ENCODE measurements around the gene TUBB2B.

- TF ChIP-seq PATZ1 (CRISPR knock-in tag; IDR thresholded peaks at IDR 0.05; ENCODE audit: borderline replicate concordance) (no peak), OSR1 (CRISPR knock-in tag; IDR thresholded peaks at IDR 0.05) (no peak), ZNF8 (CRISPR knock-in tag; IDR thresholded peaks at IDR 0.05) (no peak), ZFP3 (CRISPR knock-in tag; IDR thresholded peaks at IDR 0.05) (no peak), RARB (CRISPR knock-in tag; IDR thresholded peaks at IDR 0.05) (no peak), ZFP30 (CRISPR knock-in tag; IDR thresholded peaks at IDR 0.05) (no peak), CSDC2 (CRISPR knock-in tag; IDR thresholded peaks at IDR 0.05) (no peak), GLIS3 (CRISPR knock-in tag; IDR thresholded peaks at IDR 0.05) (no peak), CREB5 (CRISPR knock-in tag; IDR thresholded peaks at IDR 0.05; ENCODE audit: low read depth) (no peak), ESRRG (CRISPR knock-in tag; IDR thresholded peaks at IDR 0.05) (no peak), CSRNP3 (CRISPR knock-in tag; IDR thresholded peaks at IDR 0.05) (no peak), ISL1 (CRISPR knock-in tag; IDR thresholded peaks at IDR 0.05) (no peak), BACH2 (CRISPR knock-in tag; IDR thresholded peaks at IDR 0.05; ENCODE audit: borderline replicate concordance) (no peak), ZC3H10 (CRISPR knock-in tag; IDR thresholded peaks at IDR 0.05) (no peak)
Measured at GRCh38 chr6:3196770-3197169, 30.7 kb downstream of the TUBB2B start.
